Endothelial cell of umbilical vein (primary cell): ENCODE results near the gene KCTD19.

Source experiments
- EZH2 ChIP-seq: IDR thresholded peaks from 2 replicates; pipeline ENCODE4 v1.6.1; 2012; ENCODE audit warnings: borderline replicate concordance, low read depth, mild to moderate bottlenecking, moderate library complexity, low read length, inconsistent platforms; ENCODE audit not compliant: severe bottlenecking
- FOS ChIP-seq: IDR thresholded peaks from 2 replicates; pipeline ENCODE4 v1.6.1; 2011; ENCODE audit warnings: mild to moderate bottlenecking, low read length, moderate library complexity, borderline replicate concordance; ENCODE audit not compliant: insufficient read depth
- JUN ChIP-seq: IDR thresholded peaks from 2 replicates; pipeline ENCODE4 v1.6.1; 2011; ENCODE audit warnings: borderline replicate concordance, low read depth; ENCODE audit not compliant: insufficient read length, insufficient read depth
- POLR2A ChIP-seq: IDR thresholded peaks from 2 replicates; pipeline ENCODE4 v1.6.1; 2012; ENCODE audit warnings: low read depth, mild to moderate bottlenecking, control low read depth, low read length
- POLR2AphosphoS5 ChIP-seq: IDR thresholded peaks from 2 replicates; pipeline ENCODE4 v1.6.1; 2012; ENCODE audit warnings: low read depth, mild to moderate bottlenecking, control low read depth, low read length, moderate library complexity; ENCODE audit not compliant: insufficient read depth
- TF ChIP-seq, protein P1 (sequence below), 2 donors: IDR thresholded peaks; 1 replicate in 1 of 2; 2 replicates in 1 of 2; pipeline ENCODE4 v1.5.1; 2011; ENCODE audit warnings: low read length in 2 of 2, mild to moderate bottlenecking in 2 of 2, moderate library complexity in 2 of 2, control low read depth in 1 of 2, inconsistent platforms in 1 of 2, low read depth in 1 of 2; ENCODE audit not compliant: insufficient read depth in 1 of 2; ENCODE audit errors: extremely low read depth in 1 of 2
- TF ChIP-seq, protein P2 (sequence below): IDR thresholded peaks from 2 replicates; pipeline ENCODE4 v1.6.1; 2011; ENCODE audit not compliant: insufficient read depth, insufficient read length

GRCh38 chr16:67265834-67266233 lies 60.7 kb downstream of the KCTD19 start:
- TF ChIP-seq, protein P1, sequence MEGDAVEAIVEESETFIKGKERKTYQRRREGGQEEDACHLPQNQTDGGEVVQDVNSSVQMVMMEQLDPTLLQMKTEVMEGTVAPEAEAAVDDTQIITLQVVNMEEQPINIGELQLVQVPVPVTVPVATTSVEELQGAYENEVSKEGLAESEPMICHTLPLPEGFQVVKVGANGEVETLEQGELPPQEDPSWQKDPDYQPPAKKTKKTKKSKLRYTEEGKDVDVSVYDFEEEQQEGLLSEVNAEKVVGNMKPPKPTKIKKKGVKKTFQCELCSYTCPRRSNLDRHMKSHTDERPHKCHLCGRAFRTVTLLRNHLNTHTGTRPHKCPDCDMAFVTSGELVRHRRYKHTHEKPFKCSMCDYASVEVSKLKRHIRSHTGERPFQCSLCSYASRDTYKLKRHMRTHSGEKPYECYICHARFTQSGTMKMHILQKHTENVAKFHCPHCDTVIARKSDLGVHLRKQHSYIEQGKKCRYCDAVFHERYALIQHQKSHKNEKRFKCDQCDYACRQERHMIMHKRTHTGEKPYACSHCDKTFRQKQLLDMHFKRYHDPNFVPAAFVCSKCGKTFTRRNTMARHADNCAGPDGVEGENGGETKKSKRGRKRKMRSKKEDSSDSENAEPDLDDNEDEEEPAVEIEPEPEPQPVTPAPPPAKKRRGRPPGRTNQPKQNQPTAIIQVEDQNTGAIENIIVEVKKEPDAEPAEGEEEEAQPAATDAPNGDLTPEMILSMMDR (IDR thresholded peaks at IDR 0.05; ENCODE audit: extremely low read depth in 1 of 2, insufficient read depth in 1 of 2, low read depth in 1 of 2, low read length in 2 of 2) = no peak
- TF ChIP-seq POLR2A (no peak), FOS (no peak), POLR2AphosphoS5 (no peak), EZH2 (no peak), JUN (no peak)
- TF ChIP-seq, protein P2, sequence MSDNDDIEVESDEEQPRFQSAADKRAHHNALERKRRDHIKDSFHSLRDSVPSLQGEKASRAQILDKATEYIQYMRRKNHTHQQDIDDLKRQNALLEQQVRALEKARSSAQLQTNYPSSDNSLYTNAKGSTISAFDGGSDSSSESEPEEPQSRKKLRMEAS = no peak
